Measurements from ENCODE around the gene HNRNPH3.
A peak's percentile ranks its signal among the peaks of the same experiment; 100 is the strongest.

The HNRNPH3 gene

DNA sequence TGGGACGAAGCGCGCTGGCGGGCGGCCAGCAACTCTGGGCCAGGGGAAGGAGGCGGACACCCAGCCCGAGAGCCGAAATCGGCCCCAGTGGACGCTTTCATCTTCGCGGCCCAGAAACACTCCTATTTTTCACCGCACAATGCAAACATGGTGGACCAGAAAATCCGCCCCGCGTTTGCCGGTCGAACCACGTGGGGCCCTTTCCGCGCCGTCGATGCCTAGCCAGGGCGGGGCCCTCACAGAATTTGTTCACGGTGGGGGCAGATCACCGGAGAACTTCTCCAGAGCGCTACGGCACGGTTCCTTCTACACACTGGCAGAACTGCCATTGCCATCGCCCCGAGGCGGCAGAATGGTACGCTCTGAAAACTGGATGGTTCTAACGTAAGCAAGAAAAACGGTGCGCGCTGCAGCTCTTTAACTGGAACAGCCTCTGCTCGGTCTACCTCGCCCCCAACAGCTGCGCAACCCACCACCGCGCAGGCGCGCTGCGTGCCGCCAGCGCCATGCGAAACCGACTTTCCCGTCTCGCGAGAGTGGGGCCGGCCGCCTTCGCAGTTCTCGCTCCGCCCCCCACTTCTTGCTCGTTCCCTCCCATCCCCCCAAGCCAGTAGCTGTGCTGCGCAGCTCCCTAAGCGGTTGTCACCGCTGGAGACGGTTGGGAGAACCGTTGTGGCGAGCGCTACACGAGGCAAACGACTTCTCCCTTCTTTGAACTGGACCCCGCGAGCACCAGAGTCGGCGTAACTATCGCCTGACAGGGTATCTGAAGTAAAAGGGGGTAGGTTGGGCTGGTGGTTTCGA, at the start of gene HNRNPH3:
HNRNPH3 (plus strand) TSS at position 610 of the 804 bp plus-strand sequence. CDS start 5,158 bp downstream, outside the sequence.
- H3K4me3 ChIP-seq (ENCODE audit: low read depth, low read length) = peak within 1 kb of the TSS; percentile 95
- TF ChIP-seq CTCF (IDR thresholded peaks at IDR 0.05; ENCODE audit: control insufficient read depth, extremely low read depth, insufficient read depth) = no peak
- DNase-seq (ENCODE audit: low read depth) = peak; percentile 85

- no peak for TF ChIP-seq CTCF (IDR thresholded peaks at IDR 0.05; ENCODE audit: control insufficient read depth, extremely low read depth, insufficient read depth)
- DNase-seq (ENCODE audit: low read depth) = no peak
- no peak overlapping the region for H3K4me3 ChIP-seq (ENCODE audit: low read depth, low read length)
Measured at GRCh38 chr10:68284062-68285001, 47.5 kb upstream of the HNRNPH3 start.

DNA sequence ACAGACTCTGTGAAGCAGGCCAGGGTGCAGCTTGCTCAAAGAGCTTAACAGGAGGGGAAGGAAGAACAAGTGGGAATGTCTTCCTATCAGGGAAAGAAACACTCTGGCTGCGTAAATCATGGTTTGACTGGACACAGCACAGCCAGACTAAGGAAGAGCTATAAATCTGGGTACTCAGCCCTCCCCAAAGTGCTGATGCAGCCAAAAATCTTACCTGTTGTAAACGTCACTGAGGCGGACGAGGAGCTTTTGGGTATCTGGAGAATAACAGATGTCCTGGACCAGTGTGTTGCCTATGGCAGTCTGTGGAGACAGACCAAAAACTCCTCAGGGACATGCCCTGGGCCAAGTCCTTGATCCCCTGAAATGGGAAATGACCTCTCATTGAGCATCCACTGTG, 43.1 kb upstream of the HNRNPH3 start:
- no peak overlapping the region for H3K4me3 ChIP-seq (ENCODE audit: low read depth, low read length)
- DNase-seq (ENCODE audit: low read depth) = no peak
- no peak for TF ChIP-seq CTCF (IDR thresholded peaks at IDR 0.05; ENCODE audit: control insufficient read depth, extremely low read depth, insufficient read depth)

- TF ChIP-seq CTCF (IDR thresholded peaks at IDR 0.05; ENCODE audit: control insufficient read depth, extremely low read depth, insufficient read depth) = no peak
- no peak overlapping the region for H3K4me3 ChIP-seq (ENCODE audit: low read depth, low read length)
- DNase-seq (ENCODE audit: low read depth) = no peak
Measured at GRCh38 chr10:68290736-68291135, 41.1 kb upstream of the HNRNPH3 start.

DNA sequence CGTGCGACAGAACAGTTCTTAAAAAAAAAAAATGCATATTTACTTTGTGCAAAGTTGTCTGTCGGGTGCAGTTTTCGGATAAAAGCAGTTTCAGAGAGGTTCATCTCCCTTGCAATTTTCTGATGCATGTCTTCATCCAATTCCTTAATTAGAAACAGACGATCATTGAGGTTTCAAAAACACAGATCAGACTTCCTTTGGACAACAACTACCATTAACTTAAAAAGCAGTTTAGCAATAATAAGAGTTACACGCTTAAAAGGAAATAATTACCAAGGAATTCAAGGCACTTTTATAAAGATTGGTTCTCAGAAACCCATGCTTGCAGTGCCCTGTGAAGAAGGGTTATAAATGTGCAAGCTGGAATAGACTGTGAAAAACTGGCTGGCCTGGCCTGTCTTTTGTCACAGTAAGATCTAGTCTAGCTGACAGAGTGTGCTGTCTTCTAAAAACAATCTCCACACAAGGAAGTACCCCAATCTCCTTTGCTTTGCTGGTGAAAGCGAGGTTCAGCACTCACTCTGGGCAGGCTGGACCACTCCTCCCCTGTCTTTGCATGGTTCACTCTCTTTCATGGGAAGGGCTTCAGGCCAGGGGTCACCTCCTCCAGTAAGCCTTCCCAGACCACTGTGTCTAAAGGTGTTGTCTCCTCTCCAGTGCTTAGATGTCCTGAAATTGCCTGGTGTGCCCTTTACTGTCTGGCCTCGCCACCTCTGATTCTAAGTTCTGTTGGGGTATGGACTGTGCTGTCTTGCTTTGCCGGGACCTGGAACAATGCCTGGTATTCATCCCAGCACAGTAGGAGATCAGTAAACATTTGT, 34.8 kb upstream of the HNRNPH3 start:
- TF ChIP-seq CTCF (IDR thresholded peaks at IDR 0.05; ENCODE audit: control insufficient read depth, extremely low read depth, insufficient read depth) = no peak
- no peak for DNase-seq (ENCODE audit: low read depth)
- no peak overlapping the region for H3K4me3 ChIP-seq (ENCODE audit: low read depth, low read length)

DNA sequence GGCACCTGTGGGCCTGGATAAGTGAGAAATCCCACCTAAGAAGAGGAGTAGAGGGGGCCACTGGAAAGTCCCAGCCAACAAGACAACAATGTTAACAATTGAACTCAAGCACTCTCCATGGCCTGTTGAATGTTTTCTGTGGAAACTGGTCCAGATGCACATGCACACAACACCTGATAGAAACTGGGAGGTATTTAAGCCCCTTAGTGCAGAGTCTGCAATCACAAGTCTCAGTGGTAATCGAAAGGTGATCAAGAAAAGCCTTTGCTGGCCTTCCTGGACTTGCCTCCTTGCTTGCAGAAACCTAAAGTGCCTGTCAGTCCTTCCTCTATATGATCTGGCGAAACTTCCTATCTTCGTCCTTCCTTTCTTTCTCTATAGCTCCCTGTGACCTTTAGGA, 30.6 kb upstream of the HNRNPH3 start:
- no peak for TF ChIP-seq CTCF (IDR thresholded peaks at IDR 0.05; ENCODE audit: control insufficient read depth, extremely low read depth, insufficient read depth)
- DNase-seq (ENCODE audit: low read depth) = no peak
- no peak overlapping the region for H3K4me3 ChIP-seq (ENCODE audit: low read depth, low read length)

Data from LNCaP clone FGC (cell line).